HepG2 (cell line): Measurements from ENCODE around the gene LASP1. TPM values are rescaled to one million over a fixed set of nuclear protein-coding genes. Genes with fewer than 3 reads are reported as not detected.

Experiments used
- ARID2 ChIP-seq: sonication (generic); formaldehyde crosslinking; IDR thresholded peaks from 2 replicates; pipeline ENCODE4 v1.8.1; 2022; ENCODE audit warnings: mild to moderate bottlenecking, missing genetic modification reagents, borderline replicate concordance
- ARNT ChIP-seq: fragments of 450-650 bp; IDR thresholded peaks from 2 replicates; pipeline ENCODE4 v1.6.1; 2017
- CSRNP2 ChIP-seq: sonication (generic); formaldehyde crosslinking; conservative IDR thresholded peaks from 2 replicates; pipeline ENCODE4 v1.8.0; 2022; ENCODE audit warnings: low read depth, missing genetic modification reagents
- ESRRA ChIP-seq: sonication (generic); formaldehyde crosslinking; IDR thresholded peaks from 2 replicates; pipeline ENCODE4 v1.5.1; 2020; ENCODE audit warnings: mild to moderate bottlenecking, low read depth, missing genetic modification reagents
- GLI4 ChIP-seq: sonication (generic); formaldehyde crosslinking; IDR thresholded peaks from 2 replicates; pipeline ENCODE4 v1.5.1; 2020; ENCODE audit warnings: missing genetic modification reagents, mild to moderate bottlenecking, moderate library complexity, borderline replicate concordance
- HNF4A ChIP-seq: sonication (generic); formaldehyde crosslinking; IDR thresholded peaks from 2 replicates; pipeline ENCODE4 v1.4.0; 2020; ENCODE audit warnings: missing genetic modification reagents
- HNRNPH1 ChIP-seq: fragments of 200-400 bp; formaldehyde crosslinking; optimal IDR thresholded peaks from 2 replicates; pipeline ENCODE3; 2017; ENCODE audit warnings: mild to moderate bottlenecking, low read depth, low read length
- HNRNPL ChIP-seq: fragments of 200-400 bp; formaldehyde crosslinking; IDR thresholded peaks from 2 replicates; pipeline ENCODE4 v1.6.1; 2017; ENCODE audit warnings: mild to moderate bottlenecking, low read depth, low read length
- KDM2A ChIP-seq: sonication (generic); formaldehyde crosslinking; IDR thresholded peaks from 2 replicates; pipeline ENCODE4 v1.4.0; 2020; ENCODE audit warnings: low read depth, missing genetic modification reagents, borderline replicate concordance
- KDM5A ChIP-seq: fragments of 200-600 bp; sonication (generic); IDR thresholded peaks from 2 replicates; pipeline ENCODE4 v1.7.0; 2018; ENCODE audit warnings: antibody characterized with exemption, mild to moderate bottlenecking, low read length, borderline replicate concordance
- NBN ChIP-seq: fragments of 450-650 bp; conservative IDR thresholded peaks from 2 replicates; pipeline ENCODE4 v1.6.1; 2017
- NKX3-1 ChIP-seq: sonication (generic); formaldehyde crosslinking; IDR thresholded peaks from 2 replicates; pipeline ENCODE4 v1.5.0; 2020; ENCODE audit warnings: missing genetic modification reagents
- TEAD2 ChIP-seq: sonication (generic); formaldehyde crosslinking; IDR thresholded peaks from 2 replicates; pipeline ENCODE4 v1.9.0; 2021; ENCODE audit warnings: missing genetic modification reagents
- ZBTB37 ChIP-seq: sonication (generic); formaldehyde crosslinking; IDR thresholded peaks from 2 replicates; pipeline ENCODE4 v1.4.0; 2020; ENCODE audit warnings: mild to moderate bottlenecking, missing genetic modification reagents
- ZNF256 ChIP-seq: sonication (generic); formaldehyde crosslinking; conservative IDR thresholded peaks from 2 replicates; pipeline ENCODE4 v1.4.0; 2020; ENCODE audit warnings: missing genetic modification reagents
- ZNF281 ChIP-seq: sonication (generic); formaldehyde crosslinking; IDR thresholded peaks from 2 replicates; pipeline ENCODE4 v1.4.0; 2020; ENCODE audit warnings: missing genetic modification reagents, borderline replicate concordance
- ZNF432 ChIP-seq: sonication (generic); formaldehyde crosslinking; IDR thresholded peaks from 2 replicates; pipeline ENCODE4 v1.5.0; 2020; ENCODE audit warnings: missing genetic modification reagents, mild to moderate bottlenecking, borderline replicate concordance
- ZNF557 ChIP-seq: sonication (generic); formaldehyde crosslinking; IDR thresholded peaks from 2 replicates; pipeline ENCODE4 v1.4.0; 2020; ENCODE audit warnings: missing genetic modification reagents
- ZNF709 ChIP-seq: sonication (generic); formaldehyde crosslinking; IDR thresholded peaks from 2 replicates; pipeline ENCODE4 v1.5.0; 2020; ENCODE audit warnings: mild to moderate bottlenecking, missing genetic modification reagents
- polyA plus RNA-seq, 8 experiments: library from polyadenylated mRNA; depleted of rRNA in 3 of 8; stranded (reverse) in 7 of 8; unstranded in 1 of 8; fragments of >200 nt; fragmentation: Illumina TruSeq in 4 of 8; extraction: Trizol in 4 of 8; gene quantifications; 2 replicates each; pipeline versions ENCODE4 v1.2.1 to v1.2.3, GENCODE V29; 2011 to 2016; ENCODE audit warnings: low read depth in 4 of 8, missing spikeins in 1 of 8, mixed read lengths in 1 of 8; ENCODE audit not compliant: insufficient read depth in 1 of 8
- total RNA-seq, 5 experiments: library from RNA; depleted of rRNA; stranded (reverse); fragments of >200 nt; fragmentation: Illumina TruSeq; extraction: Trizol; gene quantifications; 2 replicates each; pipeline ENCODE4 v1.2.3, GENCODE V29; 2016; ENCODE audit warnings: low read depth in 1 of 5

The LASP1 gene
- total and polyA plus RNA-seq, 2 of the 13 experiments (the other 11 are each of a cell fraction or from before 2014, with no cell fraction given): 70.1 to 97.0 TPM

GRCh38 chr17:38871247-38872015, 1.6 kb downstream of the LASP1 start (continued):
- TF ChIP-seq ZBTB37 (no peak), KDM2A (CRISPR knock-in tag) (peak; percentile 87), CSRNP2 (CRISPR knock-in tag) (no peak), HNRNPH1 (no peak), HNF4A (CRISPR knock-in tag) (peak; percentile 97), NBN (no peak), GLI4 (CRISPR knock-in tag) (no peak), ZNF281 (peak; percentile 100), KDM5A (peak; percentile 66; the same call in 1 of the 2 replicates), ZNF432 (CRISPR knock-in tag) (no peak), ZNF557 (peak; percentile 87; the same call in 1 of the 2 replicates), ARID2 (peak; percentile 75; the same call in 1 of the 2 replicates), ZNF709 (no peak), ZNF256 (CRISPR knock-in tag) (no peak), TEAD2 (CRISPR knock-in tag) (no peak), HNRNPL (peak; percentile 94), ARNT (no peak), ESRRA (peak; percentile 25; the same call in 1 of the 2 replicates), NKX3-1 (CRISPR knock-in tag) (no peak)
